ENCODE data around the gene UNC45A.
"Not testable (repeated sequence)": the region's sequence is repeated elsewhere in the genome, so short reads cannot be mapped to it uniquely, and the experiment has no call there.

Gene UNC45A

DNA sequence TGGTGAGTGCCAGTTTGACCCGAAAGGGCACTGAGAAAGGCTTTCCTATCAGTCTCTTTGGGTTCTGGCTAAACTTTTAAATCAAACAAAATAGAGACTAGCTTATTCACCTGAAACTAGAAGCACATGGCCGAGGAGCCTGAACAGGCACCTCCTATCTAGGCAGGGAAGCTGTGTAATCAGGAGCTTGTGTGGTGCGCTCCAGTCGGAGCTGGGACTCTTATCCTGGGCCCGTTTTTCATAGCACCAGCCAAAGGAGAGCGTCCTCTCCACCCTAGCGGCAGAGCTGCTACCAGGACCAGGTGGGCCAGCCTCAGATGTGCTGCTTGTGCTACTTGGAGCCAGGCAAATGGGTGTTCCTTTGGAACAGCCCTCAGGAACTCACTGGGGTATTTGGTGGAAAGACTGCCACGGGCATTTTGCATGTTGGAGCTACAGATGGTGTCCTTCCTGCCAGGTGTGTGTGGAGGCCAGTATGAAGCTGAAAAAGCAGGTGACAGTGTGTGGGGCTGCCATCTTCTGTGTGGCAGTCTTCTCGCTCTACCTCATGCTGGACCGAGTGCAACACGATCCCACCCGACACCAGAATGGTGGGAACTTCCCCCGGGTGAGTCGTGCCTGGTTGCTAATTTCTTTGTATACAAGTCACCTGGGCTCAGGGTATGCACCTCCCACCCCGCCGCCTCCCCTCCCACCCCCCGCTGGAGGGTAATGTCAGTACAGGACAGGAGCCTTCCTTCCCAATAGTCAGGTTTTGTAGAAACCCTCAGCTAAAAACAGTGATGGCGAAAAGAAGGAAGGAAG lies 31.1 kb upstream of the UNC45A start:
- FAIRE-seq = no peak

GRCh38 chr15:90904746-90905145 lies 30.3 kb upstream of the UNC45A start:
- DNase-seq (ENCODE audit: low spot score) (no peak), FAIRE-seq (no peak)

More for the DNA sequence above, 31.1 kb upstream of the UNC45A start:
- DNase-seq (ENCODE audit: low spot score) = no peak

DNA sequence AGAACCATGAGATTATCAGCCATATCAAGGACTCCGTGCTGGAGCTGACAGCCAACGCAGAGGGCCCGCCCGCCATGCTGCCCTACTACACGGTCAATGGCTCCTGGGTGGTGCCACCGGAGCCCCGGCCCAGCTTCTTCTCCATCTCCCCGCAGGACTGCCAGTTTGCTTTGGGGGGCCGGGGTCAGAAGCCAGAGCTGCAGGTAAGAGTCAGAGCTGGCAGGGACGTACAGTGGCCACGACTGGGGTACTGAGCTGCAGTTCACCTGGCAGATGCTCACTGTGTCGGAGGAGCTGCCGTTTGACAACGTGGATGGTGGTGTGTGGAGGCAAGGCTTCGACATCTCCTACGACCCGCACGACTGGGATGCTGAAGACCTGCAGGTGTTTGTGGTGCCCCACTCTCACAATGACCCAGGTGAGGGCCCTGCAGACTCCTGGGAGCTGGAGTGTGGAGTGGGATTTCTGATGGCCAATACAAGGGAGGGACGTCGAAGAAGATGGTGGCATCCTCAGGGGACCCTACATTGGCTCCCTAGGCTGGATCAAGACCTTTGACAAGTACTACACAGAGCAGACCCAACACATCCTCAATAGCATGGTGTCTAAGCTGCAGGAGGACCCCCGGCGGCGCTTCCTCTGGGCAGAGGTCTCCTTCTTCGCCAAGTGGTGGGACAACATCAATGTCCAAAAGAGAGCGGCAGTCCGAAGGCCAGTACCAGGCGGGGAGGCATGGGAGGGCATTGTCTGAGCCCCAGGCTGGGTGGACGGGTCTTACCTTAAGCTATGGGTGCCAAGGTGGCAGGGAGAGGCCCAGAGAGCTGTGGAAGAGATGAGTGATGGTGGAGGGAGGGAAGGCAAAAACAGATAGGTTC lies 29.5 kb upstream of the UNC45A start:
- FAIRE-seq = no peak
- no peak for DNase-seq (ENCODE audit: low spot score)

DNA sequence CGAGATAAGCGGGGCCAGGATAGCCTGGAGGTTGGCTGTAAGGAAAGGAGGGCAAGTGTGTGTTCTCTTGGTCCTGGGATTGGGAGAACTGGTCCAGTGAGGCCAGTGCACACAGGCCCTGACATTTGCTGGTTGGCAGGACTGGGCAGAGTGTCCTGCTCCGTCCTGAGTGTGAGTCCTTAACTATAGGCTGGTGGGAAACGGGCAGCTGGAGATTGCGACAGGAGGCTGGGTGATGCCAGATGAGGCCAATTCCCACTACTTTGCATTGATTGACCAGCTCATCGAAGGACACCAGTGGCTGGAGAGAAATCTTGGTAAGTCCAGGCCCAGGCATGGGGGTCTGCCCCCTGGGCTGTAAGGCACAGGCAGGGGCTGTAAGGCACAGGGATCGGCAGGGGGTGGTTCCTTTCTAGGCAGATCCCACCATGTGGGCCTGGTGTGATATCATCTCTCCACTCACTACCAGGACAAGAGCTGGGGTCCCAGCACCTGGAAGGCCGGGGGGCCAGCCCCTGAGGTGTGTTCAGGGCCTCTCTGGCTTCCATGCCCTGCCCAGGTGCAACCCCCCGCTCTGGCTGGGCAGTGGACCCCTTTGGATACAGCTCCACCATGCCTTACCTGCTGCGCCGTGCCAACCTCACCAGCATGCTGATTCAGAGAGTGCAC lies 28.8 kb upstream of the UNC45A start:
- FAIRE-seq (no peak), DNase-seq (ENCODE audit: low spot score) (no peak)

GRCh38 chr15:90907051-90907660 lies 27.9 kb upstream of the UNC45A start:
- FAIRE-seq = no peak
- no peak for DNase-seq (ENCODE audit: low spot score)

GRCh38 chr15:90907838-90908507 lies 27.1 kb upstream of the UNC45A start:
- DNase-seq (ENCODE audit: low spot score) = no peak
- no peak for FAIRE-seq

GRCh38 chr15:90909449-90909848 lies 25.6 kb upstream of the UNC45A start:
- DNase-seq (ENCODE audit: low spot score); FAIRE-seq: not testable (repeated sequence)

- no peak for DNase-seq (ENCODE audit: low spot score)
- FAIRE-seq = no peak
Measured at GRCh38 chr15:90909976-90910375, 25.1 kb upstream of the UNC45A start.

- no peak for DNase-seq (ENCODE audit: low spot score)
- no peak for FAIRE-seq
Measured at GRCh38 chr15:90910441-90911301, 24.4 kb upstream of the UNC45A start.

- DNase-seq (ENCODE audit: low spot score) (no peak), FAIRE-seq (no peak)
Measured at GRCh38 chr15:90911302-90911623, 23.8 kb upstream of the UNC45A start.

GRCh38 chr15:90911906-90912769 lies 22.9 kb upstream of the UNC45A start:
- FAIRE-seq (no peak), DNase-seq (ENCODE audit: low spot score) (no peak)

GRCh38 chr15:90912770-90913075 lies 22.4 kb upstream of the UNC45A start:
- no peak for FAIRE-seq
- DNase-seq (ENCODE audit: low spot score) = no peak

DNA sequence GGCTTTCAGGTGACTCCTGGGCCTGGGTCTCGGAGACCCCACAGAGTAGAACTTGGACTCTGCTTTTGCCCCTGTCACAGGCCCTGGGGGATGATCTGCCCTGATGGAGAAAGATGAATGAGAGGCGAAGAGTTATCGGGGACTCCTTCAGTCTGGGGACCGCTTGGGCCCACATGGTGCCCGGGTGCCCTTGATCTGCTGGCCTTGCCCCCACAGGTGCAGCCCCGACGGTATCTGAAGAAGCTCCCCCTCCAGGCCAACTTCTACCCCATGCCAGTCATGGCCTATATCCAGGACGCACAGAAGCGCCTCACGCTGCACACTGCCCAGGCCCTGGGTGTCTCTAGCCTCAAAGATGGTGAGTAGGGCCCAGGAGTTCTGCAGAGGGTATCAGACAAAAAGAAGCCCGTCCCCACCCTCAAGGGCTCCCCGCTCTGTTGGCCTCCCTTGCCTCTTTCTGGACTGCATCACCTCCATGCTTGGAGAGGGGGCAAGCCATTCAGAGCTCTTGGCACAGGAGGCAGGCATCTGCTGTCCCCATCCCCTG lies 21.6 kb upstream of the UNC45A start:
- FAIRE-seq (no peak), DNase-seq (ENCODE audit: low spot score) (no peak)

GRCh38 chr15:90914305-90915080 lies 20.6 kb upstream of the UNC45A start:
- DNase-seq (ENCODE audit: low spot score) (no peak), FAIRE-seq (no peak)

DNA sequence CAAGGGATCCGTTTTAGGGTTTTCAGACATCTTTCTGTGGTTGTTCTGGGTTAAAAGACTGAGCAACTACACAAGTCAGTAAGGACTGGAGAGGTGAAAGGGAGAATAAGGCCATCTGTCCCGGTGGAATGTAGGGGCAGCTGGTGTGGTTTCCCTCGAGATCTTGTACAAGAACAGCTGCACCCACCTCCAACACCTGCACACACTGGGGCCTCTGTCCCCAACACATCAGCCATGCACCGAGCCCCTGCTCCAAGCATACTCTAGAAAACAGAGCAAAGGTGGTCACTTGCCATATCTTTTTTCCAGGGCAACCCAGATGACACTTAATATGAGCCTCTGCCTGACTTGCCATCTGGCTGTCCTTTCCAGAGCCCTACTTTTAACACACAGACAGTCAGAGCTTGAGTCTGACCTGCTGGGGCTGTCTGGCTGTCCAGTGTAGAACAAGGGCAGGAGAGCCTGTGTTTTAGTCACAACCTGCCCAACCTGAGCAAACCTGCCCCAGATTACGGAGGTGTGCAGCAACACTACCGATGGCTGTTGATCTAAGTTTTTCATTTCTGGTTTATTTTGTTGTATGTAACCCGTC lies 19.8 kb upstream of the UNC45A start:
- DNase-seq (ENCODE audit: low spot score) = no peak
- FAIRE-seq = no peak

GRCh38 chr15:90915808-90916440 lies 19.2 kb upstream of the UNC45A start:
- DNase-seq (ENCODE audit: low spot score) (no peak), FAIRE-seq (no peak)

DNA sequence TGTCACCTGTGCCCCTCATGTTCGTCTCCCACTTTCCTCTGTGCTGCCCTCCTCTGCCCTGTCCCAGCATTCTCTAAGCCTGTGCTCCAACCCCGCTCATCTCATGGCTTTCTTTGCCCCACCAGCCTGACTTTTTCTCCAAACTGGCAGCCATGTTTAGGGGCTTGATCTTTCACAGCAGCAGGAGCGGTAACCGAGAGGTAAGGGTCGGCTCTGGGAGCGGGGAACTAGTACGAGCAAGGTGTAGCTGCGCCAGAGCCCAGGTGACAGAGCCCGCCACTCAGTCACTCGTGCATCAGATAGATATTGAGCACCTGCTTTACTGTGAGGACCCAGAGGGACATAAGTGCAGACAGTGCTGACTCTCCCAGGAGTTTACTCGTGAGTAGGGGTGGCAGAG lies 18.6 kb upstream of the UNC45A start:
- no peak for DNase-seq (ENCODE audit: low spot score)
- FAIRE-seq = no peak
